Muscle layer of duodenum (tissue), 2 donors: ENCODE results near the gene SLC35F1.

ENCODE experiments used
- H3K27ac ChIP-seq: one replicate; pipeline ENCODE4 v1.7.0; 2013; ENCODE audit warnings: mild to moderate bottlenecking, low read length
- H3K27me3 ChIP-seq: one replicate; pipeline ENCODE4 v1.7.0; 2013; ENCODE audit warnings: low read depth, mild to moderate bottlenecking, control low read depth, low read length
- H3K36me3 ChIP-seq, 2 donors: one replicate each; pipeline ENCODE4 v1.7.0; 2013; ENCODE audit warnings: low read length in 2 of 2, control low read depth in 1 of 2, mild to moderate bottlenecking in 1 of 2; ENCODE audit not compliant: insufficient read depth in 2 of 2, control insufficient read depth in 1 of 2
- H3K4me1 ChIP-seq, 2 donors: one replicate each; pipeline ENCODE4 v1.7.0; 2013; ENCODE audit warnings: low read length in 2 of 2, mild to moderate bottlenecking in 2 of 2, control low read depth in 1 of 2, moderate library complexity in 1 of 2; ENCODE audit not compliant: insufficient read depth in 2 of 2, control insufficient read depth in 1 of 2
- H3K4me3 ChIP-seq, 2 donors: one replicate each; pipeline ENCODE4 v1.7.0; 2013; ENCODE audit warnings: low read length in 2 of 2, low read depth in 1 of 2, mild to moderate bottlenecking in 1 of 2
- H3K9me3 ChIP-seq, 2 donors: one replicate each; pipeline ENCODE4 v1.7.0; 2013; ENCODE audit warnings: low read length in 2 of 2, control low read depth in 1 of 2, mild to moderate bottlenecking in 1 of 2; ENCODE audit not compliant: control insufficient read depth in 1 of 2
- donor health status: healthy.

SLC35F1 gene

DNA sequence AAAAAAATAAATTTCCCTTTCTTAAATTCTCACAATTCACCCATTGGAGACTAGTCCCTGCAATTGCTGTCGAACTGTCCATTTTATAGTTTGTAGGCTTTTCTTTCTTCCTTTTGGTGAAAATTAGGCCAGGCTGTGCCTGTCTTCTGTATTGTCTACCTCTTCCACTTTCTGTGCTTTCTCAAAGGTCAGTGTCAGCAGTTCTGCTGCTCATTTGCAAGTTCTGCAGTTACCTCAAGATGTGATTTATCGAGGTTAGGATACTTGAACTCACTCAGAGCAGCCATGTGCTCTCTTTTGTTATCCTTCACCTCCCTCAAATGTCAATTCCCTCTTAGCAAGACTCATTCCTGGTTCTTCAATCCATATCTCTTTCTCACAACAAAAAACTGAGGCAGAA is 179.1 kb downstream of the SLC35F1 start:
- no peaks in the 10 kb centered on the region for H3K36me3 ChIP-seq
- H3K9me3 ChIP-seq = no peaks in the 10 kb centered on the region
- H3K27ac ChIP-seq = no peak overlapping the region
- no peak overlapping the region for H3K4me3 ChIP-seq
- no peaks in the 10 kb centered on the region for H3K4me1 ChIP-seq
- no peaks in the 10 kb centered on the region for H3K27me3 ChIP-seq

DNA sequence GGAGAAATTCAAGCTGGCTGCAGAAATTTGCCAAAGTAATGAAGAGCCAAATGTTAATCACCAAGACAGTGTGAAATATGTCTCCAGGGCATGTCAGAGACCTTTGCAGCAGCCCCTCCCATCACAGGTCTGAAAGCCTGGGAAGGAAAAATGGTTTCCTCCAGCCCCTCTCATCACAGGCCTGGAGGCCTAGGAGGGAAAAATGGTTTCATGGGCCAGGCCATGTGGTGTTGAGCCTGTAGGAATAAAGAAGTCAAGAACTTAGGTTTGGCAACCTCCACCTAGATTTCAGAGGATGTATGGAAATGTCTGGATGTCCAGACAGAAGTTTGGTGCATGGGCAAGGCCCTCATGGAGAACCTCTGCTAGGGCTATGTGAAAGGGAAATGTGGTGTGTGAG is 185.0 kb downstream of the SLC35F1 start:
- no peak overlapping the region for H3K27ac ChIP-seq
- no peaks in the 10 kb centered on the region for H3K36me3 ChIP-seq
- no peaks in the 10 kb centered on the region for H3K27me3 ChIP-seq
- H3K4me1 ChIP-seq = no peaks in the 10 kb centered on the region
- H3K4me3 ChIP-seq = no peak overlapping the region
- no peaks in the 10 kb centered on the region for H3K9me3 ChIP-seq

DNA sequence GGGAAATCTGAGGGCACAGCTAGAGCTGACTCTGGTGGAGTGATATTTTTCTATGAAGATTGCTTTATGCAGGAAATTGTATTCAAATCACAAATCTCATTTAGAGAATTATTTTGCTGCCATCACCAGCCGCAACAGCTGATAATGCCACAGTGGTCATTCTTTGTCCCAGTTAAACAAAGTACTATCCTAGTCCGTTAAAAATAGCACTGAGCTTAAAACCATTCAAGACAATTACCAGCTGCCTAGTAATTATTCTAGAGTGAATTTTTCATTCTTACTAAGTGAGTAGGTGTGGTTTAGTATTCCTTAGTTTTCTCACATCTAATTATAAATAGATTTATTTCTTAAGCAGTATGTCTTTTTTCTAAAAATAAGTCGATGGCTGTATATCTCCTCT is 190.5 kb downstream of the SLC35F1 start:
- Histone ChIP-seq H3K4me1 (no peaks in the 10 kb centered on the region), H3K4me3 (no peak overlapping the region), H3K27ac (no peak overlapping the region), H3K9me3 (no peaks in the 10 kb centered on the region), H3K27me3 (no peaks in the 10 kb centered on the region), H3K36me3 (no peaks in the 10 kb centered on the region)

DNA sequence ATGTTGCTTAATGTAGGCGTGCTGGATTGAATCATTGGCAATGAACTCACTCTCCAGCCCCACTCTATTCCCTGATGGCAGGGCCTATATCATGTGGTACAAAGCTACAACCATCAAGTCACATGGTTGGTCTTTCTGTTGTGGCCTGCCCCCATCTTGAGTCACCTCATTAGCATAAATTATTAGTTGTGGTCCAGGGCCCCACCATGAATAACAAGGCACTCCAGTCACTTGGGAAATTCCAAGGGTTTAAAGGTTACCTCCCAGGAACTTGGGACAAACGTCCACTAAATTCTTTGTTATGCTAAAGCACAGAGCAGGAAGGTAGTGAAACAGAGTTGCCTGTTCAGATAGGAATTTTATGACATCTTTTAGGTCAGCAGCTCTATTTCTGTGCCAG is 193.7 kb downstream of the SLC35F1 start:
- no peaks in the 10 kb centered on the region for H3K36me3 ChIP-seq
- no peak overlapping the region for H3K27ac ChIP-seq
- H3K27me3 ChIP-seq = no peaks in the 10 kb centered on the region
- H3K9me3 ChIP-seq = no peaks in the 10 kb centered on the region
- H3K4me3 ChIP-seq = no peak overlapping the region
- peaks cover 0 to 4% of the 10 kb centered on the region in 2 donors for H3K4me1 ChIP-seq

DNA sequence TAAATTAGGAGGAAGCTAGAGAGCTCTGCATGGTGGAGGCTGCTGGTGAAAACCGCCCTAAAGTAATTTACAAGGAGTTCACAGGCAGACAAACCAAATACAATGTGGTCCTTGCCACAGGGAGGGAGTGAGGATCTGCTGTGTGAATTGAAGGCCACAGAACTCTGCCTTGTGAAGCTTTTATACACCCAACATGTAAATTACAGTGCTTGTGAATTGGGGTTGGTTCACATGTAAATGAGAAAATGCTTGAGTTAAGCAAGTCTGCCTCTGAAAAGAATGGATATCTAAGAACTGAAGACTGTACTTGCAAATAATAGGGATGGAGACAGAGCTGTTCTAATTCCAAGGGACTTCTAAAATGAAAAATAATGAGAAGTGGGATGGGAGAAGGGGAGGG is 194.2 kb downstream of the SLC35F1 start:
- H3K27me3 ChIP-seq = no peaks in the 10 kb centered on the region
- H3K9me3 ChIP-seq = no peaks in the 10 kb centered on the region
- no peak overlapping the region for H3K27ac ChIP-seq
- no peak overlapping the region for H3K4me3 ChIP-seq
- H3K4me1 ChIP-seq = peaks cover 0 to 4% of the 10 kb centered on the region in 2 donors
- no peaks in the 10 kb centered on the region for H3K36me3 ChIP-seq

DNA sequence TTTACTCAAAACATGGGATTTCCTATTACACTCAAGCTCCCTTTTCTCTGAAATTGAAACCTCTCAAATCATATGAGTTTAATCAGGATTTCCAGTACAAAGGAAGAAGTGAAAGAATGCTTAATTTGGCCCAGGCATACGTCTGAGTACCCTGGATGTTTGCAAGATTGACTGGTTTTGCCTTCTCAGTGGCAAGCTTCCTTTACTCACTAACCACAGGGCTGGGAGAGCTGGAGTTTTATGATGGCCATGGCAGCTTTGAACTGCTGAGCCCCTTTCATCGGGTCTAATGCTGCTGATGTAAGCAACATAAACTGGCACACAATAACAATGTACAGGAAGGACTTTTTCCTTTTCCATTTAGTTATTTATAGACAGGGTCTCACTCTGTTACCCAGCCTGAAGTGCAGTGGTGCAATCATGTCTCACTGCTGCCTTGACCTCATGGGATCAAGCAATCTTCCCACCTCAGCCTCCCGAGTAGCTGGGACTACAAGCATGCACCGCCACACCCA is 194.8 kb downstream of the SLC35F1 start:
- H3K9me3 ChIP-seq = no peaks in the 10 kb centered on the region
- no peaks in the 10 kb centered on the region for H3K36me3 ChIP-seq
- peaks cover 0 to 4% of the 10 kb centered on the region in 2 donors for H3K4me1 ChIP-seq
- H3K27ac ChIP-seq = no peak overlapping the region
- no peaks in the 10 kb centered on the region for H3K27me3 ChIP-seq
- H3K4me3 ChIP-seq = no peak overlapping the region

DNA sequence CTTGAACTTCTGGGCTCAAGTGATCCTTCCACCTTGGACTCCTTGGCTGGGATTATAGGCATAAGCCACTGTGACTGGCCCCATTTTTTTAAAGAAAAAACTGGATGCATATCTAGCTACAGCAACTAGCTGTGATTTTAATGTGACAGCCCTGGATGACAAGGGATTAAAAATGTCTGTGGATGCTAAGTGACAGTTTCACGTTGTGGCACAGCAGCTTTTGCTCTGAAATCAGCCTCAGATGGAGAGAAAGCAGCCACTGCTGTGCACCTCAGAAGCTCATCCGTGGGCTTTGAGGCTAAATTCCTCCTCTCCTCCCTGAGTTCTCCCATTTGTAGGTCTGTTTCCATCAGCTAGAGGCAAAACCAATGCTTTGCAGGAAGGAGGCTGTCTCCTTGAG is 195.3 kb downstream of the SLC35F1 start:
- Histone ChIP-seq H3K4me1 (peaks cover 0 to 4% of the 10 kb centered on the region in 2 donors), H3K27me3 (no peaks in the 10 kb centered on the region), H3K36me3 (no peaks in the 10 kb centered on the region), H3K9me3 (no peaks in the 10 kb centered on the region), H3K4me3 (no peak overlapping the region), H3K27ac (no peak overlapping the region)

DNA sequence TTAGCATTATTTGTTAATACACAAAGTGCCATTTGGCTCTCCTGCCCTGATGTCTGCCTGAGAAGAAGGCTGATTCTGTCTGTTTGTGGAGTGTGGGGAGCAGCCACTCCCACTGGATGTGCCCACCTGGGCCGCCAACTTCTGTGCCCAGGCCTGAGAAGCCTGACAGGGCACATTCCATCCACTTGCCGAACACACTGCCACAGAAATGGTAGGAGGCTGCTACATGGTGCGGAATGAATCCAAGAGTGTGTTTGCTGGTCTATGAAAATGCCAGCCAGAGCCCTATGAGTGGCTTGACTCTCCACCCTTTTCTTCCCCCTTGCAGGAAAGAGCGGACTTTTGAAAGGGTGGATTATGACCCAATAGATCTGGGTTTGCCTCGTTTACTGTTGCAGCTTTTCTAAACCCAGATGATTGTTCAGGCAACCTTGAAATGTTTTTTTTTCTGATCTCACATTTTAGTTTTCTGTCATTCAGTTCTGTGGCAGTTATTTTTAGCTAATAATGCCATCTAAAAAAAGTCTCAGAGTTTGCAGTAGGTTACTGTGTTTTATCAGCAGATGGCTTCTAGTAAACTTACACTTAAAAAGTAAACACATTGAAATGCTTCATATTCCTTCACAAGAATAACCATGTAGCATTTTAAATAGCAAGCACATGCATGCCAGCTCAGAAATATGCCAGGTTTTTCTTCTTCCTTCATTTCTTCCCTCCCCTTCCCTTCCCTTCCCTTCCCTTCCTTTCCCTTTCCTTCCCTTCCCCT is 196.5 kb downstream of the SLC35F1 start:
- Histone ChIP-seq H3K36me3 (no peaks in the 10 kb centered on the region), H3K27me3 (no peaks in the 10 kb centered on the region), H3K4me1 (peaks cover 0 to 4% of the 10 kb centered on the region in 2 donors), H3K4me3 (no peak overlapping the region), H3K27ac (no peak overlapping the region), H3K9me3 (no peaks in the 10 kb centered on the region)

DNA sequence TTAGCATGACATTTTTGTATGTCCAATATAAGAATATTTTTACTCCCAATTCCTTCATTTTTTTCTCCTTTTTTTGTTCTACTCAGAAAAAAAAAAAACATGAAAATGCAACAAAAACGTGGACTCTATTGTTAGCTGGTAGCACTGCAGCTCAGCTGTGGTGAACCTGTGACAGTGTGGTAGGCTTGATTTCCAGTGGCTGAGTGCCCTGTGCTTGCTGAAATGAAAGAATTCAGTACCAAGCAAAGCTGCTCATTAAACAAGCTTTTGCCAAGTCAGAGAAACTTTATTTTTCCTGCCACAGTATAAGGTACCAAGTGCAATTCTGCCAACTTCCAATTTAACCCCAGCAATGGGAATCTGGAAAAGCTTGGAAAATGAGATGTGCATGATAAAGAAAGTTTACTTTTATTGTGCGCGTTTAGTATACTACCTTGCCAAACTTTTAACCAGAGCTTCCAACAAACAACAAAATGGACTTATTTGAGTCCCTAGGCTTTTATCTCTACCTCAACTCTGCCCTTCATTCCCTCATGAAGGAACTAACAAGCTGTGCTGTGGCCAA is 215.2 kb downstream of the SLC35F1 start:
- Histone ChIP-seq H3K4me3 (no peak overlapping the region), H3K27ac (no peak overlapping the region), H3K27me3 (no peaks in the 10 kb centered on the region), H3K9me3 (no peaks in the 10 kb centered on the region), H3K4me1 (no peaks in the 10 kb centered on the region), H3K36me3 (no peaks in the 10 kb centered on the region)

DNA sequence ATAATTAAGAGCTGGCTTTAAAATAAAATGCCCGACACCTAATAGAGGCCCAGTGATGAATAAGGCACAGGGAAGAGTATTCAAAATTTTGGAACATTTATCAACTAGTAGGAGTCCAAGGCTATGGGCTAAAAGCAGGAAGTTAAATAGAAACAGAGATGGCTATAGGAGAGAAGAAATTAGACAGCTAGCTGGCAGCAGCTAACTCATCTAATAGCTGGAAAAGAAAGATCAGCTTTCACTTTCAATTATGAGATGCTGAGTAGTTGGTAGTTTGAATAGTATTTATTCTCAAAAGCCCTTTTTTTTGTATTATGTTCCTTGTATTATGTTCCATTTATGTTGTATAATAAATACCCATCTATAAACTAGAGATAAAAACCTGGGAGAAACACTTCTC is 215.7 kb downstream of the SLC35F1 start:
- no peaks in the 10 kb centered on the region for H3K27me3 ChIP-seq
- no peak overlapping the region for H3K27ac ChIP-seq
- H3K4me3 ChIP-seq = no peak overlapping the region
- H3K9me3 ChIP-seq = no peaks in the 10 kb centered on the region
- no peaks in the 10 kb centered on the region for H3K36me3 ChIP-seq
- H3K4me1 ChIP-seq = no peaks in the 10 kb centered on the region

DNA sequence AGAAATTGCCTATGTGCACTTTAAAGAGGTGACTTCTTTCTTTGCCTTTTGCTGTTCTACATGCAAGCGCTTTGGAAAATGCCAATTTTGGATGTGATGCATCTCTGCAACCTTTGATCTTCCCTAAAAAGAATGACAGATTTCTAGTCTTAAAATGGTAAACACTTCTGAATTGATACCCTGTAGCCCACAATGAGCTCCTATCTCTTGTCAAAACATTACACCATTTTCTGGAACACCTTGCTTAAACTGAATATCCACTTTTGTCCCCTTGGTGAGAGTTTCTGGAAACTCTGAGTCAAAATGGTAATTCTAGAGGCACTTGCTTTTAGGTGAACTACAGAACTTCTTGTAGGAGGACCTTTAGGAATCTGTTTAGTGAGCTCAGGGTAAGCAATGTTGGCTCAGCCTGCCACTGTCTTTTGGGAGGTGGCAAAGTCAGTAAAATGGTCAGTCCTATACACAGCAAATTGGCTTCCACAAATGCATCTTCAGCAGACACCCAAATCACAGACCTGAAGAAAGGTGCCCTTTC is 216.5 kb downstream of the SLC35F1 start:
- no peaks in the 10 kb centered on the region for H3K9me3 ChIP-seq
- no peak overlapping the region for H3K27ac ChIP-seq
- no peak overlapping the region for H3K4me3 ChIP-seq
- no peaks in the 10 kb centered on the region for H3K27me3 ChIP-seq
- H3K36me3 ChIP-seq = no peaks in the 10 kb centered on the region
- no peaks in the 10 kb centered on the region for H3K4me1 ChIP-seq
